Suprapubic skin (tissue), 4 donors: ENCODE data around the gene ERCC4. TPM values are rescaled to one million over a fixed set of nuclear protein-coding genes. Genes with fewer than 3 reads are reported as not detected.
"Not testable (repeated sequence)": the region's sequence is repeated elsewhere in the genome, so short reads cannot be mapped to it uniquely, and the experiment has no call there.

Experiments used
- DNase-seq, 2 donors: peaks; one replicate each; pipeline ENCODE4 v3.0.0-alpha.2; 2019; ENCODE audit warnings: low spot score in 2 of 2
- H3K27ac ChIP-seq: fragments of 200-600 bp; sonication (generic); one replicate; pipeline ENCODE4 v1.5.1; 2019
- H3K27me3 ChIP-seq: fragments of 200-600 bp; sonication (generic); one replicate; pipeline ENCODE4 v1.5.1; 2019
- H3K36me3 ChIP-seq: fragments of 200-600 bp; sonication (generic); one replicate; pipeline ENCODE4 v1.5.1; 2019
- H3K4me1 ChIP-seq: fragments of 200-600 bp; sonication (generic); one replicate; pipeline ENCODE4 v1.5.1; 2019
- H3K4me3 ChIP-seq: fragments of 200-600 bp; sonication (generic); one replicate; pipeline ENCODE4 v1.5.1; 2019; ENCODE audit warnings: mild to moderate bottlenecking
- H3K9me3 ChIP-seq: fragments of 200-600 bp; sonication (generic); one replicate; pipeline ENCODE4 v1.5.1; 2019
- EP300 ChIP-seq: sonication (generic); formaldehyde crosslinking; IDR thresholded peaks from one replicate; pipeline ENCODE4 v1.6.1; 2017; ENCODE audit warnings: antibody characterized with exemption
- POLR2A ChIP-seq, 2 donors: fragments of 450-650 bp; IDR thresholded peaks; one replicate each; pipeline ENCODE4 v1.6.1; 2017; ENCODE audit warnings: antibody characterized with exemption in 2 of 2, mild to moderate bottlenecking in 2 of 2, moderate library complexity in 2 of 2
- POLR2AphosphoS5 ChIP-seq, 3 donors: sonication (generic); formaldehyde crosslinking; IDR thresholded peaks; one replicate each; pipeline ENCODE4 v1.6.1; 2017; ENCODE audit warnings: antibody characterized with exemption in 3 of 3
- WGBS: methylation state at CpG from one replicate; pipeline ENCODE4 v1.1.5; 2018; 5-methylcytosine and 5-hydroxymethylcytosine counted together
- total RNA-seq, 4 donors: library from RNA; depleted of rRNA; stranded (reverse); fragments of >200 nt; gene quantifications; one replicate each; pipeline ENCODE4 v1.1.0, GENCODE V29; 2016
- TF ChIP-seq, protein P1 (sequence below), 2 donors: fragments of 200-600 bp in 1 of 2; fragments of 450-650 bp in 1 of 2; sonication (generic) in 1 of 2; IDR thresholded peaks; one replicate each; pipeline ENCODE4 v1.5.1; 2016 to 2019; ENCODE audit warnings: antibody characterized with exemption in 2 of 2, mild to moderate bottlenecking in 1 of 2, moderate library complexity in 1 of 2

ERCC4 gene
- total RNA-seq, 4 donors from 2014 or later: 4.3 to 6.0 (median 5.2) TPM

DNA sequence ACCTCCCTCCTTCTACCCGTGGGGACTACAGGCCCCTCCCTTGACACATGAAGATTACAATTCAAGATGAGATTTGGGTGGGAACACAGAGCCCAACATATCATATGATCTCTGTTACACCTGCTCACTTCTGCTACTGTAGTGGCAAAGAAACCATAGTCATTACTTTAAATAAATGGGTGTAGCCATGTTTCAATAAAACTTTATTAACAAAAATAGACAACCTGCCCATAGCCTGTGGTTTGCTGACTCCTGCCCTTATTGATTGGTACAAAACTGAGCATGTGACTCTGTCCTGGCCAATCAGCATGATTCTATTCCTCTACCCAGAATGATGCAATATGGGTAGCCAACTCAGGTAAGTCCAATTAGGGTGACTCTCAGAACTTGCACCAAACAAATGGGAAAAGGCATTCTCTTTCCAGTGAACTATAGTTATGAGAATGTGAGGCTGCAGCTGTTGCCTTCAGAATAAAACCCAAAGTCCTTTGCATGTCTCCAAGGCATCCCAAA is 15.7 kb upstream of the ERCC4 start:
- 69% methylated on average over 1 of the region's 1 CpG for WGBS

DNA sequence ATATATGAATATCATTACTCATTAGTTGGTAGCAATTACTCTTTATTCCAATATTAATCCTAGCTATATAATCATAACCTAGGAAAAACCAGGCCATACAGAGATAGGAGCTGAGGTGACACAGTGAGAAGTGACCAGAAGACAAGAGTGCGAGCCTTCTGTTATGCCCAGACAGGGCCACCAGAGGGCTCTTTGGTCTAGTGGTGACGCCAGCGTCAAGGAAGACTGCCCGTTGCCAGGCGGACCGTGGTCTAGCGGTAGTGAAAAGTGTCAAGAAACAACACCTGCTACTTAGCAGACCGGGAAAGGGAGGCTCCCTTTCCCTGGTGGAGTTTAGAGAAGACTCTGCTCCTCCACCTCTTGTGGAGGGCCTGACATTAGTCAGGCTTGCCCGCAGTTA is 15.1 kb upstream of the ERCC4 start:
- 49% methylated on average over 8 of the region's 9 CpGs for whole genome bisulfite sequencing
- not testable (repeated sequence) for DNase-seq

More for the DNA sequence above, 15.7 kb upstream of the ERCC4 start:
- H3K36me3 ChIP-seq: no peaks in the 10 kb centered on the region
- no peaks in the 10 kb centered on the region for H3K9me3 ChIP-seq
- no peaks in the 10 kb centered on the region for H3K27me3 ChIP-seq
- TF ChIP-seq POLR2AphosphoS5 (IDR thresholded peaks at IDR 0.05): no peak
- TF ChIP-seq EP300: no peak
- TF ChIP-seq POLR2A (IDR thresholded peaks at IDR 0.05): no peak
- TF ChIP-seq, protein P1, sequence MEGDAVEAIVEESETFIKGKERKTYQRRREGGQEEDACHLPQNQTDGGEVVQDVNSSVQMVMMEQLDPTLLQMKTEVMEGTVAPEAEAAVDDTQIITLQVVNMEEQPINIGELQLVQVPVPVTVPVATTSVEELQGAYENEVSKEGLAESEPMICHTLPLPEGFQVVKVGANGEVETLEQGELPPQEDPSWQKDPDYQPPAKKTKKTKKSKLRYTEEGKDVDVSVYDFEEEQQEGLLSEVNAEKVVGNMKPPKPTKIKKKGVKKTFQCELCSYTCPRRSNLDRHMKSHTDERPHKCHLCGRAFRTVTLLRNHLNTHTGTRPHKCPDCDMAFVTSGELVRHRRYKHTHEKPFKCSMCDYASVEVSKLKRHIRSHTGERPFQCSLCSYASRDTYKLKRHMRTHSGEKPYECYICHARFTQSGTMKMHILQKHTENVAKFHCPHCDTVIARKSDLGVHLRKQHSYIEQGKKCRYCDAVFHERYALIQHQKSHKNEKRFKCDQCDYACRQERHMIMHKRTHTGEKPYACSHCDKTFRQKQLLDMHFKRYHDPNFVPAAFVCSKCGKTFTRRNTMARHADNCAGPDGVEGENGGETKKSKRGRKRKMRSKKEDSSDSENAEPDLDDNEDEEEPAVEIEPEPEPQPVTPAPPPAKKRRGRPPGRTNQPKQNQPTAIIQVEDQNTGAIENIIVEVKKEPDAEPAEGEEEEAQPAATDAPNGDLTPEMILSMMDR (IDR thresholded peaks at IDR 0.05): no peak
- H3K4me3 ChIP-seq: no peak overlapping the region
- no peak overlapping the region for H3K27ac ChIP-seq
- DNase-seq: no peak
- H3K4me1 ChIP-seq: no peaks in the 10 kb centered on the region

DNA sequence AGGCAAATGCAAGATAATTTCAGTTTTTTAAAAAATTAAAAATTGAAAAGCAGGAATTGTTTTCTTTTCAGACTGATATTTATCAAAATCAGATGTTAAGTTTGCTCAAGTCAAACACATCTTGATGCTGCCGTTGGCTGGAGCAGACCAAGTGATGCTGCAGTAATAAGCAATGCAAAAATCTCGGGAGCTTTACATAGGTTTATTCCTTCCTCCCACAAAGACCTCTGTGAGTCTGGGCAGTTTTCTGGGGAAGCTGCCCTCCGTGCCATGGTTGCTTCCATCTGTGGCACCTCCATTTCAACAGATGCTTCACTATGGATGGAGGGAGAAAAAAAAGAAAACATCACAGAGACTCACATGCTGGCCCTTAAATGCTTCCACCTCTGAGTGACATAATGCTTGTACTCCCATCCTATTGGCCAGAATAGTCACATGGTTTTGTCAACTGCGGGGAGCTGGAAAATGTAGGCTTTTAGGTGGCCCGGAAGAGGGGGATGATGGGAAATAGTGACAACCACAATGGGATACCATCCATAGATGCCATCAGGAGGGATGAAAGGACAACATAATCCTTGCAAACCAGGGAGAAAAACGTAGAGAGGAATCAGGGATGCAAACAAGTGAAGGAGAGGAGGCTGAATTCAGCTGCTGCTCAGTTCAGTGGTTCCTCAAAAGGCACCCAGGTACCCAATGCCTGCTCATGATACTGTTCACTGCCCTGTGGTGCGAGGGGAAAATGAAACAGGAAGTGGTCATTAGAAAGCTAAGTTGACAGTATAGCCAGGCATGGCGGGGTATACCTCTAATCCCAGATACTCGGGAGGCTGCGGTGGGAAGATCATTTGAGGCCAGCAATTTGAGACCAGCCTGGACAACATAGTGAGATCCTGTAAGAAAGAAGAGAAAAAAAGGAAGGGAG is 13.5 kb upstream of the ERCC4 start:
- H3K4me1 ChIP-seq: peaks cover 11% of the 10 kb centered on the region
- H3K27ac ChIP-seq: no peak overlapping the region
- WGBS: 75% methylated on average over 10 of the region's 10 CpGs
- H3K36me3 ChIP-seq: no peaks in the 10 kb centered on the region
- H3K4me3 ChIP-seq: no peak overlapping the region
- DNase-seq: no peak
- TF ChIP-seq POLR2A (IDR thresholded peaks at IDR 0.05): no peak
- TF ChIP-seq, protein P1 (IDR thresholded peaks at IDR 0.05): no peak
- TF ChIP-seq POLR2AphosphoS5 (IDR thresholded peaks at IDR 0.05): no peak
- no peak for TF ChIP-seq EP300
- H3K27me3 ChIP-seq: no peaks in the 10 kb centered on the region
- no peaks in the 10 kb centered on the region for H3K9me3 ChIP-seq

More for the DNA sequence above, 15.1 kb upstream of the ERCC4 start:
- TF ChIP-seq, protein P1 (IDR thresholded peaks at IDR 0.05): peak in 1 of 2 donors; percentile 22
- H3K27ac ChIP-seq, H3K27me3 ChIP-seq, H3K4me3 ChIP-seq, H3K36me3 ChIP-seq, H3K9me3 ChIP-seq, H3K4me1 ChIP-seq: not testable (repeated sequence)

DNA sequence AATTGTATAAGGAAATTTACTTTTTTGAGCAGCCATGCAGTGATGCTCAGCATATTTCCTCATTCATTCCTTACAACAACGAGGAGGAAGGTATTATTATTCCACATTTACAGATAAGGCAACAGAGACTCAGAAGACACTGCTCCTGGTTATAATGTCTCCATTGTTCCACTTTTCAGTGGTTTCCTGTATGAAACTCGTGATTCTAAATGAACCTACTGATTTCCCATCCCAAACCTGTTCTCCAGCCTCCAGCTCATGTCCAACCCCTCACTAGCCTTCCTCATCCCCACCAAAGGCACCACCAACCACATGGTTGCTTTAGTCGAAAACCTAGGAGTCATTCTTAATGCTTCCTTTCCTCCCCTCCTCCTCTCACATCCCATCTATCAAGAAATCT is 12.5 kb upstream of the ERCC4 start:
- Histone ChIP-seq H3K36me3 (no peaks in the 10 kb centered on the region), H3K27ac (no peak overlapping the region), H3K9me3 (no peaks in the 10 kb centered on the region), H3K27me3 (no peaks in the 10 kb centered on the region), H3K4me1 (peaks cover 11% of the 10 kb centered on the region), H3K4me3 (no peak overlapping the region)
- DNase-seq: no peak
- TF ChIP-seq POLR2AphosphoS5 (IDR thresholded peaks at IDR 0.05) (no peak), EP300 (no peak), POLR2A (IDR thresholded peaks at IDR 0.05) (no peak)
- TF ChIP-seq, protein P1 (IDR thresholded peaks at IDR 0.05): no peak
- WGBS: 56% methylated on average over 3 of the region's 3 CpGs

DNA sequence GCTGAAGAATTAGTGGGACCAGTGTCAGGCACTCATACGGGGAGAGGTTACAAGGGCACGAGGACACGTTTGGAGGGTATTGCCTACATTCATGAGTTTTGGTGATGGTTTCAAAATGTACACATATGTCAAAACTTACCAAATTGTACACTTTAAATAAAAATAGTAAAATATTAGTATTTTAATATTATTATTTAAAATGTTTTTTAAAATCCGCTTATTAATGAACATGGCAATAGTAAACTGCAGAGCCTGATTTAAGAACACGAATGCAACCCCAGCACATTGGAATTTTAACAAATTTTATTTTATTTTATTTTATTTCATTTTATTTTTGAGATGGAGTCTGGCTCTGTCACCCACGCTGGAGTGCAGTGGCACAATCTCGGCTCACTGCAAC is 10.9 kb upstream of the ERCC4 start:
- Histone ChIP-seq H3K9me3 (no peaks in the 10 kb centered on the region), H3K27me3 (no peaks in the 10 kb centered on the region), H3K27ac (no peak overlapping the region), H3K4me3 (no peak overlapping the region), H3K4me1 (peaks cover 11% of the 10 kb centered on the region), H3K36me3 (no peaks in the 10 kb centered on the region)
- no peak for TF ChIP-seq POLR2A (IDR thresholded peaks at IDR 0.05)
- no peak for TF ChIP-seq EP300
- TF ChIP-seq POLR2AphosphoS5 (IDR thresholded peaks at IDR 0.05): no peak
- TF ChIP-seq, protein P1 (IDR thresholded peaks at IDR 0.05): no peak
- no peak for DNase-seq
- WGBS: 90% methylated on average over 7 of the region's 7 CpGs
